Endothelial cell of umbilical vein (primary cell): ENCODE data around the gene ATP5MG. TPM values are rescaled to one million over a fixed set of nuclear protein-coding genes. Genes with fewer than 3 reads are reported as not detected.

Experiments used
- BruUV-seq: library from RNA; stranded (reverse); fragments of 400-500 nt; replicated peaks from 2 replicates; lab custom pipeline; 2021; lab: Mats Ljungman, UMichigan
- CTCF ChIA-PET: fragments of 300-600, 350-600 bp; sonication (Branson Sonifier 250); formaldehyde crosslinking; loops from one replicate; lab custom pipeline; 2021; ENCODE audit warnings: antibody characterized with exemption, inconsistent platforms; lab: Charles Lee
- POLR2A ChIA-PET: fragments of 300-600, 350-600 bp; sonication (Branson Sonifier 250); formaldehyde crosslinking; loops from one replicate; lab custom pipeline; 2021; ENCODE audit warnings: antibody characterized with exemption, inconsistent platforms; lab: Charles Lee
- DNase-seq: peaks from one replicate; pipeline ENCODE4 v3.0.0-alpha.2; 2011; ENCODE audit warnings: low read depth, low spot score
- FAIRE-seq: peaks from 2 replicates; lab custom pipeline; 2011; peaks lifted over from hg19 to GRCh38; lab: Jason Lieb, UNC
- H2AFZ ChIP-seq: 2 replicates; pipeline ENCODE4 v1.6.0; 2012; ENCODE audit warnings: low read depth, low read length, control low read depth, inconsistent platforms
- H3K27ac ChIP-seq: 2 replicates; pipeline ENCODE4 v1.5.1; 2011; ENCODE audit warnings: low read depth, mild to moderate bottlenecking, control low read depth, low read length, moderate library complexity; ENCODE audit not compliant: insufficient read depth
- H3K27me3 ChIP-seq, 2 experiments: 2 replicates each; pipeline versions ENCODE4 v1.6.0 to v1.6.1; 2011; ENCODE audit warnings: low read length in 2 of 2, mixed read lengths in 1 of 2; ENCODE audit not compliant: control insufficient read depth in 2 of 2, insufficient read depth in 2 of 2
- H3K36me3 ChIP-seq, 2 experiments: 2 replicates in 1 of 2; 3 replicates in 1 of 2; pipeline ENCODE4 v1.5.1; 2011; ENCODE audit warnings: low read length in 2 of 2, mild to moderate bottlenecking in 1 of 2, moderate library complexity in 1 of 2; ENCODE audit not compliant: control insufficient read depth in 2 of 2, insufficient read depth in 2 of 2; ENCODE audit errors: extremely low read depth in 1 of 2
- H3K4me1 ChIP-seq: 3 replicates; pipeline ENCODE4 v1.5.1; 2011; ENCODE audit warnings: mild to moderate bottlenecking, low read length; ENCODE audit not compliant: control insufficient read depth, insufficient read depth; ENCODE audit errors: extremely low read depth
- H3K4me2 ChIP-seq: 2 replicates; pipeline ENCODE4 v1.6.1; 2011; ENCODE audit warnings: low read length, control low read depth, mixed read lengths; ENCODE audit not compliant: insufficient read depth
- H3K4me3 ChIP-seq, 3 experiments: fragments of 200-600 bp in 1 of 3; sonication (generic), shearing (Covaris generic) in 1 of 3; replicated peaks in 1 of 3; 2 replicates each; pipeline ENCODE4 v1.5.1; 2011 to 2016; ENCODE audit warnings: control low read depth in 3 of 3, low read length in 3 of 3, mild to moderate bottlenecking in 2 of 3, inconsistent platforms in 1 of 3, low read depth in 1 of 3, moderate library complexity in 1 of 3; ENCODE audit not compliant: insufficient read depth in 1 of 3
- H3K79me2 ChIP-seq: 2 replicates; pipeline ENCODE4 v1.6.0; 2012; ENCODE audit warnings: low read length, inconsistent platforms; ENCODE audit not compliant: control insufficient read depth, insufficient read depth
- H3K9ac ChIP-seq: replicated peaks from 2 replicates; pipeline ENCODE3; 2011; ENCODE audit warnings: low read length, control low read depth; ENCODE audit not compliant: insufficient read depth; ENCODE audit errors: extremely low read depth
- H3K9me1 ChIP-seq: replicated peaks from 3 replicates; pipeline ENCODE4 v1.6.0; 2011; ENCODE audit warnings: mild to moderate bottlenecking, low read length; ENCODE audit not compliant: control insufficient read depth, insufficient read depth; ENCODE audit errors: extremely low read depth
- H3K9me3 ChIP-seq: replicated peaks from 2 replicates; pipeline ENCODE4 v1.5.1; 2012; ENCODE audit warnings: low read length, inconsistent platforms; ENCODE audit not compliant: control insufficient read depth, insufficient read depth
- H4K20me1 ChIP-seq: replicated peaks from 2 replicates; pipeline ENCODE3; 2011; ENCODE audit warnings: mild to moderate bottlenecking, low read length; ENCODE audit not compliant: control insufficient read depth, insufficient read depth; ENCODE audit errors: extremely low read depth
- EZH2 ChIP-seq: IDR thresholded peaks from 2 replicates; pipeline ENCODE4 v1.6.1; 2012; ENCODE audit warnings: borderline replicate concordance, low read depth, mild to moderate bottlenecking, moderate library complexity, low read length, inconsistent platforms; ENCODE audit not compliant: severe bottlenecking
- FOS ChIP-seq: IDR thresholded peaks from 2 replicates; pipeline ENCODE4 v1.6.1; 2011; ENCODE audit warnings: mild to moderate bottlenecking, low read length, moderate library complexity, borderline replicate concordance; ENCODE audit not compliant: insufficient read depth
- GATA2 ChIP-seq: IDR thresholded peaks from 2 replicates; pipeline ENCODE4 v1.7.0; 2011; ENCODE audit warnings: low read depth, mild to moderate bottlenecking, moderate library complexity, mixed read lengths, low read length; ENCODE audit not compliant: insufficient read length, insufficient read depth
- JUN ChIP-seq: IDR thresholded peaks from 2 replicates; pipeline ENCODE4 v1.6.1; 2011; ENCODE audit warnings: borderline replicate concordance, low read depth; ENCODE audit not compliant: insufficient read length, insufficient read depth
- MYC ChIP-seq: IDR thresholded peaks from one replicate; pipeline ENCODE4 v1.6.1; 2011; ENCODE audit warnings: mild to moderate bottlenecking, low read depth, low read length
- POLR2A ChIP-seq: IDR thresholded peaks from 2 replicates; pipeline ENCODE4 v1.6.1; 2012; ENCODE audit warnings: low read depth, mild to moderate bottlenecking, control low read depth, low read length
- POLR2AphosphoS5 ChIP-seq: IDR thresholded peaks from 2 replicates; pipeline ENCODE4 v1.6.1; 2012; ENCODE audit warnings: low read depth, mild to moderate bottlenecking, control low read depth, low read length, moderate library complexity; ENCODE audit not compliant: insufficient read depth
- dilution Hi-C: fragments of 300-500 bp; cut with MboI; formaldehyde crosslinking; loops from one replicate; pipeline ENCODE4 v1.15.0; 2019; ENCODE audit warnings: low sequenced_read_pairs; ENCODE audit not compliant: extremely low pct_ligation_motif_present
- intact Hi-C: fragments of 100-400 bp; cut with micrococcal nuclease; formaldehyde crosslinking; loops from one replicate; pipeline ENCODE4 v1.10.0; 2022
- polyA plus RNA-seq, 4 experiments: library from polyadenylated mRNA; depleted of rRNA in 3 of 4; stranded (reverse) in 3 of 4; unstranded in 1 of 4; fragments of >200 nt; gene quantifications; 2 replicates each; pipeline versions ENCODE4 v1.2.1 to v1.2.3, GENCODE V29; 2011 to 2012; ENCODE audit warnings: missing spikeins in 1 of 4
- total RNA-seq: library from RNA; stranded (reverse); gene quantifications from 2 replicates; pipeline ENCODE4 v1.2.3, GENCODE V29; 2021
- TF ChIP-seq, protein P1 (sequence below): IDR thresholded peaks from 2 replicates; pipeline ENCODE4 v1.6.1; 2011; ENCODE audit not compliant: insufficient read depth, insufficient read length
- TF ChIP-seq, protein P2 (sequence below), 2 donors: IDR thresholded peaks; 1 replicate in 1 of 2; 2 replicates in 1 of 2; pipeline ENCODE4 v1.5.1; 2011; ENCODE audit warnings: low read length in 2 of 2, mild to moderate bottlenecking in 2 of 2, moderate library complexity in 2 of 2, control low read depth in 1 of 2, inconsistent platforms in 1 of 2, low read depth in 1 of 2; ENCODE audit not compliant: insufficient read depth in 1 of 2; ENCODE audit errors: extremely low read depth in 1 of 2

ATP5MG gene
- total and polyA plus RNA-seq, 2 donors (not counting 3 experiments of a cell fraction or from before 2014, with no cell fraction given) = 211 to 439 TPM

DNA sequence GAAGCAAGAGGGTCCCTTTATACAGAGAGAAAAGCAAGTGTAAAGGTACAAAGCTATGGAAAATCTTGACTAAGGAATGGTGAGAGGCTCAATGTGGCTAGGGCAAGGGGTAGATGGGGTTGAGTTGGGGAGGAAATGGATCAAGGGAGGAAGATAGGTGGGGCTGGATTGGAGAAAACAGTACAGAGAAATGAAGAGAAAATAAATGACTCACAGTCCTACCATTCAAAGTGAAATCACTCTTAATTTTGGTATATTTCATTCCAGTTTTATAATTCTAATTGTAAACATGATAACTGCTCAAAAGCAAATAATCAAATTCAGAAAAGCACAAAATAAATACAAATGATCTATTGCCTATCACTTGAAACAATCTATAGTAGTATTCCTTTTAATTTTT lies 25.4 kb upstream of the ATP5MG start:
- CTCF ChIA-PET = interaction anchor here (1.2 to 1.5 kb wide), 2 partner anchors 16 to 113 kb away, joined by 4 to 5 read pairs; no protein-coding TSS in a partner anchor
- Histone ChIP-seq H3K4me3 (no peak overlapping the region), H2AFZ (no peak overlapping the region), H3K36me3 (peaks cover 25 to 26% of the 10 kb centered on the region in 2 experiments), H3K4me2 (no peak overlapping the region), H3K9me1 (no peaks in the 10 kb centered on the region), H3K79me2 (no peaks in the 10 kb centered on the region), H4K20me1 (no peaks in the 10 kb centered on the region), H3K4me1 (no peaks in the 10 kb centered on the region), H3K9ac (no peak overlapping the region), H3K27ac (no peak overlapping the region), H3K27me3 (no peaks in the 10 kb centered on the region), H3K9me3 (no peaks in the 10 kb centered on the region)
- no peak for DNase-seq
- no peak for FAIRE-seq
- BruUV-seq = no TSS peak
- POLR2A ChIA-PET = no interaction called here
- intact Hi-C loops (no loop called here), dilution Hi-C loops (loop anchor here (25.0 kb wide), 1 partner anchor 111 kb away; no protein-coding TSS in a partner anchor)
- no peak for TF ChIP-seq MYC
- TF ChIP-seq, protein P1, sequence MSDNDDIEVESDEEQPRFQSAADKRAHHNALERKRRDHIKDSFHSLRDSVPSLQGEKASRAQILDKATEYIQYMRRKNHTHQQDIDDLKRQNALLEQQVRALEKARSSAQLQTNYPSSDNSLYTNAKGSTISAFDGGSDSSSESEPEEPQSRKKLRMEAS = no peak
- TF ChIP-seq FOS = no peak
- TF ChIP-seq JUN = no peak
- no peak for TF ChIP-seq POLR2A
- TF ChIP-seq, protein P2, sequence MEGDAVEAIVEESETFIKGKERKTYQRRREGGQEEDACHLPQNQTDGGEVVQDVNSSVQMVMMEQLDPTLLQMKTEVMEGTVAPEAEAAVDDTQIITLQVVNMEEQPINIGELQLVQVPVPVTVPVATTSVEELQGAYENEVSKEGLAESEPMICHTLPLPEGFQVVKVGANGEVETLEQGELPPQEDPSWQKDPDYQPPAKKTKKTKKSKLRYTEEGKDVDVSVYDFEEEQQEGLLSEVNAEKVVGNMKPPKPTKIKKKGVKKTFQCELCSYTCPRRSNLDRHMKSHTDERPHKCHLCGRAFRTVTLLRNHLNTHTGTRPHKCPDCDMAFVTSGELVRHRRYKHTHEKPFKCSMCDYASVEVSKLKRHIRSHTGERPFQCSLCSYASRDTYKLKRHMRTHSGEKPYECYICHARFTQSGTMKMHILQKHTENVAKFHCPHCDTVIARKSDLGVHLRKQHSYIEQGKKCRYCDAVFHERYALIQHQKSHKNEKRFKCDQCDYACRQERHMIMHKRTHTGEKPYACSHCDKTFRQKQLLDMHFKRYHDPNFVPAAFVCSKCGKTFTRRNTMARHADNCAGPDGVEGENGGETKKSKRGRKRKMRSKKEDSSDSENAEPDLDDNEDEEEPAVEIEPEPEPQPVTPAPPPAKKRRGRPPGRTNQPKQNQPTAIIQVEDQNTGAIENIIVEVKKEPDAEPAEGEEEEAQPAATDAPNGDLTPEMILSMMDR (IDR thresholded peaks at IDR 0.05; ENCODE audit: extremely low read depth in 1 of 2, insufficient read depth in 1 of 2, low read depth in 1 of 2, low read length in 2 of 2) = no peak
- no peak for TF ChIP-seq POLR2AphosphoS5
- no peak for TF ChIP-seq GATA2
- no peak for TF ChIP-seq EZH2
